Measurements from ENCODE around the gene C11orf68. TPM values are rescaled to one million over a fixed set of nuclear protein-coding genes. Genes with fewer than 3 reads are reported as not detected.

C11orf68 gene
- total and polyA plus RNA-seq, 7 donors: 52.8 to 98.7 (median 60.7) TPM

DNA sequence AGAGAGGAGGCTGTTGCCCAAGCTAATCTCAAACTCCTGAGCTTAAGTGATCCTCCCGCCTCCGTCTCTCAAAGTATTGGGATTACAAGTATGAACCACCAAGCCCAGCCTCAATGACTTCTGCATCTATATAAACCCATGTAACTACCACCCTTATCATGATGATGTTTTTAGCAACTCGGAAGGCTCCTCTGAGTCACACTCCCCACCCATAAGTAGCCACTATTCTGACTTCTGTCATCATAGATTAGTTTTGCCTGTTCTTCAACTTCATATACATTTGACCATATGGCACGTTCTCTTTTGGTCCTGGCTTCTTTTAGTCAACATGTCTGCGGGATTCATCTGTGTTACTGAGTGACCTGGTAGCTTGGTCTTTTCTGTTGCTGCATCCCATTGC lies 12.3 kb downstream of the C11orf68 start:
- DNase-seq: no peak
- no peak overlapping the region for H3K27ac ChIP-seq
- no peak overlapping the region for H3K4me3 ChIP-seq
- H3K36me3 ChIP-seq (ENCODE audit: insufficient read depth in 1 of 2, low read depth in 1 of 2): no peaks in the 10 kb centered on the region
- H3K9me3 ChIP-seq: no peaks in the 10 kb centered on the region
- TF ChIP-seq, protein P1, sequence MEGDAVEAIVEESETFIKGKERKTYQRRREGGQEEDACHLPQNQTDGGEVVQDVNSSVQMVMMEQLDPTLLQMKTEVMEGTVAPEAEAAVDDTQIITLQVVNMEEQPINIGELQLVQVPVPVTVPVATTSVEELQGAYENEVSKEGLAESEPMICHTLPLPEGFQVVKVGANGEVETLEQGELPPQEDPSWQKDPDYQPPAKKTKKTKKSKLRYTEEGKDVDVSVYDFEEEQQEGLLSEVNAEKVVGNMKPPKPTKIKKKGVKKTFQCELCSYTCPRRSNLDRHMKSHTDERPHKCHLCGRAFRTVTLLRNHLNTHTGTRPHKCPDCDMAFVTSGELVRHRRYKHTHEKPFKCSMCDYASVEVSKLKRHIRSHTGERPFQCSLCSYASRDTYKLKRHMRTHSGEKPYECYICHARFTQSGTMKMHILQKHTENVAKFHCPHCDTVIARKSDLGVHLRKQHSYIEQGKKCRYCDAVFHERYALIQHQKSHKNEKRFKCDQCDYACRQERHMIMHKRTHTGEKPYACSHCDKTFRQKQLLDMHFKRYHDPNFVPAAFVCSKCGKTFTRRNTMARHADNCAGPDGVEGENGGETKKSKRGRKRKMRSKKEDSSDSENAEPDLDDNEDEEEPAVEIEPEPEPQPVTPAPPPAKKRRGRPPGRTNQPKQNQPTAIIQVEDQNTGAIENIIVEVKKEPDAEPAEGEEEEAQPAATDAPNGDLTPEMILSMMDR (IDR thresholded peaks at IDR 0.05): no peak
- WGBS, 3 donors: 84 to 90% (median 88%) methylated on average over 5 of the region's 5 CpGs
- intact Hi-C loops (cut with DNase I): no loop called here
- ATAC-seq: no peak
- H3K4me1 ChIP-seq: peaks cover 3% of the 10 kb centered on the region
- peaks cover 0 to 16% (median 0%) of the 10 kb centered on the region in 3 donors for H3K27me3 ChIP-seq (ENCODE audit: insufficient read depth in 3 of 3, low read length in 2 of 3)

DNA sequence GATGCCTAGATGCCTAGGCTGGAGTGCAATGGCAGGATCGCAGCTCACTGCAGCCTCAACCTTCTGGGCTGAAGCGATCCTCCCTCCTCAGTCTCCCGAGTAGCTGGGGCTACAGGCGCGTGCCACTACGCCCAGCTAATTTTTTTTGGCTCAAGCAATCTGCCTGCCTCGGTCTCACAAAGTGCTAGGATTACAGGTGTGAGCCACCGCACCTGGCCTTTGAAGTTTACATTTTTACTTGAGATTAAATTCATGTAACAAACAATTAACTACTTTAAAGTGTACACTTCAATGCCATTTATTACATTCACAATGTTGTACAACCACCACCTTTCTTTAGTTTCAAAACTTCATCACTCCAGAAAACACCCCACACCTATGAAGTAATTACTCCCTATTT lies 15.1 kb downstream of the C11orf68 start:
- no peak overlapping the region for H3K4me3 ChIP-seq
- intact Hi-C loops (cut with DNase I): no loop called here
- TF ChIP-seq, protein P1 (IDR thresholded peaks at IDR 0.05): no peak
- H3K36me3 ChIP-seq (ENCODE audit: insufficient read depth in 1 of 2, low read depth in 1 of 2): no peaks in the 10 kb centered on the region
- peaks cover 0 to 8% (median 6%) of the 10 kb centered on the region in 3 donors for H3K27me3 ChIP-seq (ENCODE audit: insufficient read depth in 3 of 3, low read length in 2 of 3)
- no peaks in the 10 kb centered on the region for H3K4me1 ChIP-seq
- H3K27ac ChIP-seq: no peak overlapping the region
- DNase-seq (no peak), ATAC-seq (no peak)
- 73 to 80% (median 77%) methylated on average over 8 of the region's 8 CpGs for WGBS, 3 donors
- no peaks in the 10 kb centered on the region for H3K9me3 ChIP-seq

DNA sequence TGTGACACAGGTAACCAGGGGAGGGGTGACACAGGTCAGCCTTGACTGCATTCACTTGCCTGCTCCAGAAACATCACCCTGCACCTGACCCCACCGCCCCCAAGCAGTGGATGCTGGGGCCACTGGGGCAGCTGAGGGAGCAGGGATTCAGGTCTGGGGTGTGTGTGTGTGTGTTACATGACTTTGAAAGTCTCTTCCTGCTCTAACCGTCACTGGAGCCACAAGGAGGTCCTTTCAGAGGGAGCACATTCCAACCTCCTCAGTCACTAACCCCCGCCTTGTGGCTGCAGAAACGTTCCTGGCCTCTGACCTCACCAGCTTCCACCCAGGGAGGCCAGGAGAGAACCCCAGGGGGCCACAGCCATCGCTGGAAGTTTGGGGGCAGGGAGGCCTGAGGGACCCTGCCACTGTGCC lies 15.8 kb downstream of the C11orf68 start:
- Histone ChIP-seq H3K27me3 (ENCODE audit: insufficient read depth in 3 of 3, low read length in 2 of 3) (peaks cover 0 to 8% (median 6%) of the 10 kb centered on the region in 3 donors), H3K4me1 (no peaks in the 10 kb centered on the region), H3K27ac (no peak overlapping the region), H3K4me3 (no peak overlapping the region), H3K36me3 (ENCODE audit: insufficient read depth in 1 of 2, low read depth in 1 of 2) (no peaks in the 10 kb centered on the region), H3K9me3 (no peaks in the 10 kb centered on the region)
- TF ChIP-seq, protein P1 (IDR thresholded peaks at IDR 0.05): no peak
- intact Hi-C loops (cut with DNase I): no loop called here
- 28 to 34% (median 29%) methylated on average over 5 of the region's 5 CpGs for WGBS, 3 donors
- no peak for DNase-seq
- no peak for ATAC-seq

DNA sequence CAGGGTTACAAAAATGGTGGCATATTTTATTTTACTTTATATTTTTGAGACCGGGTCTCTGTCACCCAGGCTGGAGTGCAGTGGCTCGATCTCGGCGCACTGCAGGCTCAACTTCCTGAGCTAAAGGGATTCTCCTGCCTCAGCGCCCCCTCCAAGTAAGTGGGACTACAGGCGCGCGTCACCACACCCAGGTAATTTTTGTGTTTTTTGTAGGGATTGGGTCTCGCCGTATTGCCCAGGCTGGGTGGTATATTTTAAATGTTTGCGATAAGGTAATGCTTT lies 18.0 kb downstream of the C11orf68 start:
- no peaks in the 10 kb centered on the region for H3K4me1 ChIP-seq
- peaks cover 0 to 8% (median 6%) of the 10 kb centered on the region in 3 donors for H3K27me3 ChIP-seq (ENCODE audit: insufficient read depth in 3 of 3, low read length in 2 of 3)
- H3K36me3 ChIP-seq (ENCODE audit: insufficient read depth in 1 of 2, low read depth in 1 of 2): peaks cover 0 to 3% of the 10 kb centered on the region in 2 donors
- no peak for ATAC-seq
- DNase-seq: no peak
- H3K9me3 ChIP-seq: no peaks in the 10 kb centered on the region
- TF ChIP-seq, protein P1 (IDR thresholded peaks at IDR 0.05): no peak
- intact Hi-C loops (cut with DNase I): no loop called here
- peak overlapping the region; percentile 82 for H3K4me3 ChIP-seq
- peak overlapping the region; percentile 36 for H3K27ac ChIP-seq
- WGBS, 3 donors: 75 to 80% (median 77%) methylated on average over 11 of the region's 11 CpGs
